GM18867 (cell line): Measurements from ENCODE around the gene GPR21.

Experiments
- ATAC-seq: cut with Tn5 transposase; IDR thresholded peaks from one replicate; pipeline ENCODE4 v1.9.1; 2021; ENCODE audit warnings: mild to moderate bottlenecking, moderate library complexity; ENCODE audit not compliant: unreplicated experiment

Gene GPR21

GRCh38 chr9:123033352-123033751, at the start of gene GPR21:
Gene GPR21 (plus strand): TSS chr9:123033667. CDS start chr9:123034567, 900 bp downstream.
- no peak for ATAC-seq

- ATAC-seq, result no peak
These were observed 47.5 kb upstream of the GPR21 start for GRCh38 chr9:122986010-122986409.

GRCh38 chr9:122988141-122988540, 45.3 kb upstream of the GPR21 start:
- no peak for ATAC-seq

- ATAC-seq, result peak; percentile 86
These were observed 44.4 kb upstream of the GPR21 start for GRCh38 chr9:122988920-122989621.

GRCh38 chr9:122991370-122991830, 42.1 kb upstream of the GPR21 start:
- ATAC-seq, result no peak

- no peak for ATAC-seq
These were observed 36.9 kb upstream of the GPR21 start for GRCh38 chr9:122996586-122996985.

- ATAC-seq, result no peak
These were observed 35.0 kb upstream of the GPR21 start for GRCh38 chr9:122998448-122998847.

GRCh38 chr9:123000371-123001068, 32.9 kb upstream of the GPR21 start:
- no peak for ATAC-seq

GRCh38 chr9:123002754-123003153, 30.7 kb upstream of the GPR21 start:
- no peak for ATAC-seq

- no peak for ATAC-seq
These were observed 30.0 kb upstream of the GPR21 start for GRCh38 chr9:123003466-123003865.

- no peak for ATAC-seq
These were observed 27.5 kb upstream of the GPR21 start for GRCh38 chr9:123005964-123006363.

- ATAC-seq, result no peak
These were observed 26.2 kb upstream of the GPR21 start for GRCh38 chr9:123007269-123007668.

GRCh38 chr9:123008909-123009308, 24.6 kb upstream of the GPR21 start:
- no peak for ATAC-seq

- ATAC-seq, result no peak
These were observed 22.1 kb upstream of the GPR21 start for GRCh38 chr9:123011380-123011779.

- no peak for ATAC-seq
These were observed 21.5 kb upstream of the GPR21 start for GRCh38 chr9:123011878-123012528.

GRCh38 chr9:123016631-123017030, 16.8 kb upstream of the GPR21 start:
- no peak for ATAC-seq

- no peak for ATAC-seq
These were observed 12.7 kb upstream of the GPR21 start for GRCh38 chr9:123020796-123021195.

GRCh38 chr9:123026425-123026824, 7.0 kb upstream of the GPR21 start:
- ATAC-seq, result no peak

- ATAC-seq, result no peak
These were observed 6.0 kb upstream of the GPR21 start for GRCh38 chr9:123027517-123027916.

GRCh38 chr9:123028136-123028535, 5.3 kb upstream of the GPR21 start:
- ATAC-seq, result no peak

- no peak for ATAC-seq
These were observed 4.5 kb upstream of the GPR21 start for GRCh38 chr9:123028973-123029372.

GRCh38 chr9:123031963-123032362, 1.5 kb upstream of the GPR21 start:
- ATAC-seq, result no peak
